GM18502 (cell line): ENCODE measurements around the gene NTNG2.

Source experiments
- ATAC-seq: cut with Tn5 transposase; IDR thresholded peaks from one replicate; pipeline ENCODE4 v1.9.1; 2021; ENCODE audit warnings: mild to moderate bottlenecking; ENCODE audit not compliant: unreplicated experiment, poor library complexity

The NTNG2 gene

DNA sequence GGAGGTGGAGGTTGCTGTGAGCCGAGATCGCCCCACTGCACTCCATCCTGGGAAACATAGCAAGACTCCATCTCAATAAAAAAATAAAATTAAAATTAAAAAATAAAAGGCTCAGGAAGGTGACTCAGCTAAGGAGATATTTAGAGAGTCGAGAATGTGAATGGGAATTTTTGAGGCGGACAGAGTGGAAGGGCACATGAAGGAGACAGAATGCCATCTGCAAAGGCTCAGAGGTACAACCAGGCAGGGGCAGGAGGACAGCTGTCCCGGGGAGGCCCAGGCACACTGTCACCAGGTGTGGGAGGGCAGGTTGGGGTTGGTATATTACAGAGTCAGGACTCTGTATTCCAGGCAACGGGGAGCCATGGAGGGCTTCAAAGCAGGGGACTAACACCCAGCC, 35.5 kb downstream of the NTNG2 start:
- no peak for ATAC-seq

DNA sequence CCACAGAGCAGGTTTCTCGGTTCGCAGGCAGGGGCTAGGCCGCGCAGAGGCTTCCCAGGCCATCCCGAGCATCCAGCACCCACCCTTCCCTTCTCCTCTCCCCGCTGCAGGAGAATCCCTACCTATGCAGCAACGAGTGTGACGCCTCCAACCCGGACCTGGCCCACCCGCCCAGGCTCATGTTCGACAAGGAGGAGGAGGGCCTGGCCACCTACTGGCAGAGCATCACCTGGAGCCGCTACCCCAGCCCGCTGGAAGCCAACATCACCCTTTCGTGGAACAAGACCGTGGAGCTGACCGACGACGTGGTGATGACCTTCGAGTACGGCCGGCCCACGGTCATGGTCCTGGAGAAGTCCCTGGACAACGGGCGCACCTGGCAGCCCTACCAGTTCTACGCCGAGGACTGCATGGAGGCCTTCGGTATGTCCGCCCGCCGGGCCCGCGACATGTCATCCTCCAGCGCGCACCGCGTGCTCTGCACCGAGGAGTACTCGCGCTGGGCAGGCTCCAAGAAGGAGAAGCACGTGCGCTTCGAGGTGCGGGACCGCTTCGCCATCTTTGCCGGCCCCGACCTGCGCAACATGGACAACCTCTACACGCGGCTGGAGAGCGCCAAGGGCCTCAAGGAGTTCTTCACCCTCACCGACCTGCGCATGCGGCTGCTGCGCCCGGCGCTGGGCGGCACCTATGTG, 36.1 kb downstream of the NTNG2 start:
- ATAC-seq, result no peak

DNA sequence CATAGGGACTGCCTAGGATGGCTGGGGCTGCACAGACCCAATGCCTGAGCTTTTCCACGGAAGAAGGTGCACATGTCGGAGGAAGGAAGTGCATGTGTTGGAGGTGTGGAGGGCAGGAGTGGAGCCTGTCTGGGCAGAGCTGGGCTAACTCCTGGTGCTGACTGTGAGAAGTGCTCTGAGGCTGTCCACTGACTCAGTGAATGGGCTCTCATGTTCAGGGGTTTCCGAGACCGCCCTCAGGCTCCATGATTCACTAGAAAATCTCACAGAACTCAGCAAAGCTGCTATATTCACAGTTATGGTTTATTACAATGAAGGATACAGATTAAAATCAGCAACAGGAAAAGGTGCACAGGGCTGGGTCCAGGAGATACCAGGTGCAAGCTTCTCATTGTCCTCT, 37.2 kb downstream of the NTNG2 start:
- ATAC-seq, result no peak

DNA sequence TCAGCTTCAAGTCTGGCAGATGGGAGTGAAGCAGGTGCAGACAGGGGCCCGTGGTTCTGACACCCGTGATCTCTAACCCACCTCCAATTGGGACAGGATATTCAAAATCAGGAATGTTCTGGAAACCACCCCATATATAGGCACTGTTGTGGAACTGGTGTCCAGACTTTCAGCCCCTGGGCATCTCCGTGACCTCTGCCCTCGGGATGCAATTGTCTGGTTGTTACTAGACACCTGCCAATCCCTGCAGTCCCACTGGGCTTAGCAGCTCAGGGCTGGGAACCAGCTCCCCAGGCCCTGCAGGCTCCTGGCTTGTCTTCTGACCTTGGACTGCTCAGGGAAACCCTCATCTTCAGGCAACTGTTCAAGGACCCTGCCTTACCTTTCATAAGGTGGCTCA, 38.8 kb downstream of the NTNG2 start:
- no peak for ATAC-seq

DNA sequence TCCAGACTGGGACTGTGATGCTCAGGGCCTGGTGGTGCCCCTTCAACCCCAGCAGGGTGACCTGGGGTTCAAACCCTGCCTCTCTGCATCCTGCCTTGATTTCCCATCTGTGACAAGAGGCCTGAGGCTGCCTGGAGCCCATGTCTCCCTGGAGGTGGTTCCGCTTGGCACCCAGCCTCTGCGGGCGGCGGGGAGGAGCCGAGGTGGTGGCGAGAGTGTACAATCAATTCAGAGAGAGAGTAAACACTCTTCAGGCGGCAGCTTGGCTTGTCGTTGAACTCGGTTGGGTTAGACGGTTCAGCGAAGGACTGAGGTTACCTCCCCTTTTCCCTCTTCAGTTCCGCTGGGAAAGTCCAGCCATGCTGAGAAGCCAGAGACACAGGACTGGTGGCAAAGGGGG, 39.3 kb downstream of the NTNG2 start:
- no peak for ATAC-seq

DNA sequence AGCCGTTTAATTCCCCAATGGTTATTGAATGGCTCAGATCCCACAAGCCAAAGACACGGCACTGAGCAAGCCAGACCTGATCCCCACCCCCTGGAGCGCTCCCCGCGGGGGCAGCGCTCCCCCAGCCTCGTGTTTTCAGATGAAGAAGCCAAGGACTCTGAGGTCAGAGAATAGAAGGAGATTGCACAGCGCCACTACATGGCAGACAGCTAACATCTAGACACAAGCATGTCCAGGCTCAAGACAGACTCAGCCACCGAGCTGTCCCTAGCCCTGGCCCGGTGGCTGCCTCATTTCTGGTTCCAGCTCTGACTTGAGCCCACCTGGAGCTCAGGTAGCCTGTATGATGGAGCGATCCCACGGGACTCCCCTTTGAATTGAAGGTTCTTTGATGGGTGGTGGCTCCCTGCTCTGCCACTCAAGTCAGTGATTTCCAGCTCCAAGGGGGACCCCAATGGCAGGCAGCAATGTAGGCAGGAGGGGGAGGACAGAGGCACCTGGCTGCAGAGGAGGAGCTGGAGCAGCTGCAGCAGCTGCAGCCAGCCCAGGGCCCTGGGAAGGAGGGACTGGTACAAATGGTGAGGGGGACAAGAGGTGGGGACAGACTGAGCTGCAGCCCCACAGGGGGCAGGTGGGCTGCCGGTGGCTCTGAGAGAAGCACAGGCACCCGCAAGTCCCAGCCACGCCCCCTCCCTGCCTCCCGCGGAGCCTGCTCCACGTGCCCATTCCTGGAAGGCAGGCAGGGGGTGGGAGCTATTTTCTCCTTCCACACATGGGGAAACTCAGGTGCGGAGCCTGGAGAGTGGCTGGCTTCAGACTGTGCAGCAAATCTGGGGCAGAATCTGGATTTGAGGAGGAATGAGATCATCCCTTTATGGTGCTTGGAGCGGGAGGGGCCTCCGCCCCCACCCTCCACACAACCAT, 40.2 kb downstream of the NTNG2 start:
- ATAC-seq, result no peak

DNA sequence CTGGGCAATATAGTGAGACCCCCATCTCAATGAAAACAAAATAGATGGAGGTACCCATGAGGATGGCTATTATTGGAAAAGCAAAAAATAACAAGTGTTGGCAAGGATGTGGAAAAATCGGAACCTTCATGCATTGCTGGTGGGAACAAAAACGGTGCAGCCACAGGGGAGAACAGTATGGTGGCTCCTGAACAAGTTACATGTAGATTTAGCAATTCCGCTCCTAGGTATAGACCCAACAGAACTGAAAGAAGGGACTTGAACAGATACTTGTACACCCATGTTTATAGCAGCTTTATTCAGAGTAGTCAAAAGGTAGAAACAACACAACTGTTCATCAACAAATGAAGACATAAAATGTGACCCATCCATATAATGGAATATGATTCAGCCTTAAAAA, 43.0 kb downstream of the NTNG2 start:
- ATAC-seq, result no peak

DNA sequence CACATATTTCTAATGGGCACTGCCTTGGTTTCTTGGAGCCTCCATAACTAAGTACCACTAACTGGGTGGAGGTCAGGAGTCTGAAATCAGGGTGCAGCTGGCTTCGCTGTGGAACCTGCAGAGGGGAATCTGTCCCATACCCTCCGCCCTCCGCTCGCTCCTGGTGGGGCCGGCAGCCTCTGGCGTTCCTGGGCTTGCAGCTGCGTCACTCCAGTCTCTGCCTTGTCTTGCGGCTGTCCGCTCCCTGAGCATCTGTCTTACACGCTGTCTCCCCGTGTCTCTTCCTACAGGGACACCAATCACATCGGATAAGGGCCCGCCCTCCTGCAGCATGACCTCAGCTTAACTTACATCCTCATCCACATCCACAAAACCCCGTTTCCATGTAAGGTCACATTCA, 45.4 kb downstream of the NTNG2 start:
- no peak for ATAC-seq

DNA sequence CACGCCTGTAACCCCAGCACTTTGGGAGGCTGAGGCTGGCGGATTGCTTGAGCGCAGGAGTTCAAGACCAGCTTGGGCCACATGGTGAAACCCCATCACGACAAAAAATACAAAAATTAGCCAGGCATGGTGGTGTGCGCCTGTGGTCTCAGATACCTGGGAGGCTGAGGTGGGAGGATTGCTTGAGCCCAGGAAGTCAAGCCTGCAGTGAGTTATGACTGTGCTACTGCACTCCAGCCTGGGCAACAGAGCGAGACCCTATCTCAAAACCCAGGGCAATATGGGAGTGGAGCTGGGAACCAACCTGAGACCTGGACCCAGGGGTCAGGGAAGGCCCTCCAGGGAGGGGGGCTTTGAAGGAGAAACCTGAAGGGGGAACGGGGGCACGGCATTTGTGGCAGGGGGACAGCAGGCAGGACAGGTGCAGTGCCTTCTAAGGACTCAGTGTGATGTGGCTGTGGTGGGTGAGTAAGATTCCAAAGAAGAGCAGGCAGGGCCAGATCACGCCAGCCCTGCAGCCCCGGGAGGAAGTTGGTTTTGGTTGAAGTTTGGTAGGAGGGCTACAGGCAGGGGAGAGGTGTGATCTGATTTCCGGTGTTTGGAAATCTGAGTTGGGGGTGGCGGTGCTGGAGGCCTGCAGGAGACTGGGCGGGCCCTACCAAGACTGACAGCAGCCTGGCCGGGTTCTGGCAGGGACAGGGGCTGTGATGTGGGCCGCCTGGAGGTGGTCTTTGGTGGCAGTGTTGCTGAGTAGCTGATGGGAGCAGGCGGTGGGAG, 46.2 kb downstream of the NTNG2 start:
- no peak for ATAC-seq

DNA sequence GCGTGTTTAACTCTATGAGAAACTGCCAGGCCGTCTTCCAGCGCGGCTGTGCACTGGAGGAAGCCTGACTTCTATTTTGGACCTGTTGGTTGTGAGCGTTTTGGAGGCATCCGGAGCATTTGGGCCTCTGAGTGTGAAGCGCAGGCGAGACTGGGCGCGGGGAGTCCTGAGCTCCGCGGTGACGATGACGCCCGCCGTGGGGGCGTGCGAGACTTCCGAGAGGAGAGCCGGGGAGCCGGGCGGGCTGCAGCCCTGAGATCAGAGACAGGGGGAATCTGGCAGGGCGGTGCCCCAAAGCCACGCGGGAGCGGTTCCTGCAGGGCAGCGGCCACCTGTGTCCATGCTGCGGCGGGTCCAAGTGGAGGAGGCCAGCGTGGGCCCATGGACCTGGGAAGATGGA, 47.4 kb downstream of the NTNG2 start:
- ATAC-seq, result no peak

DNA sequence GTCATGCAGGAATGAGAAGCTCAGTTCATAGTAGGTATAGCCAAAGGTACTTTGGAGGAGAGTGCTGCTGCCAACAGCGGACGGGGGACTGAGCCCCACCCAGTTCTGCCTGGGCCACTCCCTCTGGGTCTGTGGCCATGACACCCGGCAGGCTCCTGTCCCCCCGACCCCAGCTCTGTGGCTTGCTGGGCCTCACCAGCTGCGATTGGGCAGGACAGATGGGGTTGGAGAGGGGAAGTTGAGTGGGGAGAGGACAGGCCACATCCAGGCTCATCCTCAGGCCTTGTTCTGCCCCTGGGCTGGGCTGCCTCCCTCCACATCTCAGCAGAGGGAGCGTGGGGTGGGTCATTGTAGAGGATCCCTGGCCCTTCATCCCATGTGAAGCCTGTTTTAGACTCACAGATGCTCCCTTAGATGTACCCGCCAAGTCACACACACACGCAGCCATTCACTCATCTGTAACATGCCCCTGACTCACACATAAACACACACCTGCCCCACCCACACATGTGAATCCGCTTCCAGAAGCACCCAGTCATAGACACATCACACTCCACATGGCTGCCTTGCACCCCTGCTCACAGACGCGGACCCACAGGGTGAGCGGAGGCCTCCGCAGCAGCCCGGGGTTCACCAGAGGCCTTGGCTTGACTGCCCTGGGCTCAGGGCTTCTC, 48.8 kb downstream of the NTNG2 start:
- ATAC-seq, result no peak

DNA sequence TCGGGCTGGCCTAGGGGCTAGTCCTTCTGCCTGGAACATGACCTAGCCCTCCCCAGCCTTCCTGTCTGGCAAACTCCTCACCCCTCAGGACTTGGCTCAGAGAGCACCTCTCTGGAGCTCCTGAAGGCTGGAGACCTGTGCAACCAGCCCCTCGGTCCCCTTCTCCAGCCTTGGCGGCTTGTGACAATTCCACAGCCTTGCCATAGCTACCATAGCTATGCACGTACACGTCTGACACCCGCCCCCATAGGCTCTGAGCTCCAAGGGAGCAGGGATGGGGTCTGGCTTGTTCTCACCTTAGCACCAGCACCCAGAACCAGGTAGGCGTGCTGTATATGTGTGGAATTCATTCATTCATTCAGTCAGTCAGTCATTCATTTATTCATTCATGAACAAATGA, 49.7 kb downstream of the NTNG2 start:
- ATAC-seq, result no peak

DNA sequence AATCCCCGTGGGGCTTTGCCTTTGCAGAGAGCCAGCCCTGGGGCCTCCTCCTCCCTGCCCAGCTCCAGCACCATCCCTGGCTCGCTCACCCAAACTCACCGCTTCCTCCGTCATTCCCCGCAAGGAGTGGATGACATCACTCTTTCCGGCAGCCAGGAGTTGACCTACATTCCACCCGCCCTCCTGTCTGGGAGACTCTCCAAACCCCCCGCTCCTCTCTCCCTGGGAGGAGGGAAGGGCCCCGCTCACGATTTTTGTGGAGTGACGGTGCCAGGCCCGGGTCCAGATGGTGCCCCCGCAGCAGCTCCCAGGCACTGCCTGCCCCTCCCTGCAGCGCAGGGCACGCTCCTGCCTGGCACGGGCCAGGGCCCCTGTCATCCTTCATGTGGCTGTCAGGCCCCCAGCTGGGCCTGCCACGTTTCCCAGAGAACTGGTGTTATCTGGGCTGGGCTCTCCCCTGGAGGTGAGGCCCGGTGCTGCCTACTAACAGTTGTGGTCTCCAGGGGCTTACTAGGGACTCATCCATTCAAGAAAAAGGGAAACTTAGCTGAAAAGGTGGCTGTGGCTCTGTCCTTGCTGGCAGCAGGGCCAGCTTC, 52.3 kb downstream of the NTNG2 start:
- no peak for ATAC-seq

DNA sequence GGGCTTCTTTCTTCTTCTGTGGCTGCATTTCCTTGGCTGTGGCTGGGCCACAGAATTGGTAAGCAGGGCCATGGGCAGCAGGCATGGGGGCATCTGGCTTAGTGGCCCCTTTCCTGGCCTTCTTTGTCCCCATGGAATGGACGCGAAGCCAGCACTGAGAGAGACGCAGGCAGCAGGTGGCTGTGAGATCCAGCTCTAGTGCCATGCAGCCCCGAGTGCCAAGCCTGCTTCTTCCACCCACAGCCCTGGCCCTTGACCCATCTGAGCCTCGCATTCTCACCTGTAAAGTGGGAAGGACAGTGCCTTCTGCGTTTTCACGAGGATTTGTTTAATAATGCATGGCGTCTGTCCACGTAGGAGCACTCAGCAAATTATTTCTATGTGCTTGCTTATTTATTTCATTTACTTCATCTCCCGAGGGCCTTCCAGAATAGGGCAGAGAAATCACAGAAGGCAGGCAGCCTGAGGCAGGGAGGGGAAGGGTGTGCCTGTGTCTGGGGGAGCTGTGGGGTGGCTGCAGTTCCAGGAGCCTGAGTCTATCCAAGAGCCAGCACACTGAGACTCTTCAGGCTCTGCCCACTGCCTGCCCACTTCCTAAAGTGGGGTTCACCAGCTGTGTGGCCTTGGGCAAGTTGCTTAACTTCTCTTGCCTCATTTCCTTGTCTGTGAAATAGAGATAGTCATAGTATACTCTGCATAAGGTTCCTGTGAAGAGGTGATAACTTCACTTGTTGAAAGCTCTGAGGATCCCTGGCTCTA, 55.2 kb downstream of the NTNG2 start:
- ATAC-seq, result no peak

DNA sequence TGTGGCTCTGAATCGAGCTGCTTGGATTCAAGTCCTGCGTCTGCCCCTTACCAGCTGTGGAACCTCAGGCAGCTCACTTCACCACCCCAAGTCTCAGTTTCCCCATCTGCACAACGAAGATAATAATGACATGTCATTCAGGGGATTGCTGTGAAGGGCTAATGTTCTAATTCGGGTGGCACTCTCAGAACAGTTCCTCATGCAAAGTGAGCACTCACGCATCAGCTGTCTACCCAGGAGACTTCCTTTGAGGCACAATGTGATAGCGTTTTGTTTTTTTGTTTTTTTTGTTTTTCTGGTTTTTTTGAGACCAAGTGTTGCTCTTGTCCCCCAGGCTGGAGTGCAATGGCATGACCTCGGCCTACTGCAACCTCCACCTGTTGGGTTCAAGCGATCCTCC, 56.4 kb downstream of the NTNG2 start:
- ATAC-seq, result no peak

DNA sequence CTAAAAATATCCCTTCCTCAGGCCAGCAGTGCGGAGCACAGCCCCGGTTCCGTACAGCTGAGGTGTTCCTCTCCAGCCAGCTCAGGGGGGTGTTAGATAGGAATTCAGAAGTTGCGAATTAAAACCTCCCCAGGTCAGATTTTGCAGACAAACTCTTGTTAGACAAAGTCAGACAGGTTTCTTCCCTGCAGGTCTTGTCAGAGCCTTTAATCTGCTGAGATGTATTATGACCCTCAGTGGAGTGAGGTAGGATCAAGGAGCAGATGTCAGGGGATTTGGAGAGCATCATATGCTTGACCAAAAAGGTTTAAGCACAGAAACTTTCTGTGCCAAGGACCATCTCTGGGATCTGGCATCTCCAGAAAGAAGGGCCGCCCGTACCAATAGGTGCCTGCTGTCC, 60.1 kb downstream of the NTNG2 start:
- ATAC-seq, result no peak

DNA sequence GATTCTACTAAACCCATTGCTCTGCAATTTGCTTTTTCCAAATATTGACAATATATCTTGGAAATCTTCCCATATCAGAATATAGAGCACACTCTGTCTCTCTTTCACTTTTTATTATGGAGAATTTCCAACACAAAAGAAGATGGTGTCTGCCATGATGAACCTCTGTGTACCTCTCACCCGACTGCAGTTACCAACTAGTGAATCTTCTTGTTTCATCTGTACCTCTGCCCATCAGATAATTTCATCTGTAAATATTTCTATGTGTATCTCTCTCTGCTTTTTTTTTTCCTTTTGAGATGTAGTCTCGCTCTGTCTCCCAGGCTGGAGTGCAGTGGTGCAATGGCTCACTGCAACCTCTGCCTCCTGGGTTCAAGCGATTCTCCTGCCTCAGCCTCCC, 62.8 kb downstream of the NTNG2 start:
- ATAC-seq, result no peak

DNA sequence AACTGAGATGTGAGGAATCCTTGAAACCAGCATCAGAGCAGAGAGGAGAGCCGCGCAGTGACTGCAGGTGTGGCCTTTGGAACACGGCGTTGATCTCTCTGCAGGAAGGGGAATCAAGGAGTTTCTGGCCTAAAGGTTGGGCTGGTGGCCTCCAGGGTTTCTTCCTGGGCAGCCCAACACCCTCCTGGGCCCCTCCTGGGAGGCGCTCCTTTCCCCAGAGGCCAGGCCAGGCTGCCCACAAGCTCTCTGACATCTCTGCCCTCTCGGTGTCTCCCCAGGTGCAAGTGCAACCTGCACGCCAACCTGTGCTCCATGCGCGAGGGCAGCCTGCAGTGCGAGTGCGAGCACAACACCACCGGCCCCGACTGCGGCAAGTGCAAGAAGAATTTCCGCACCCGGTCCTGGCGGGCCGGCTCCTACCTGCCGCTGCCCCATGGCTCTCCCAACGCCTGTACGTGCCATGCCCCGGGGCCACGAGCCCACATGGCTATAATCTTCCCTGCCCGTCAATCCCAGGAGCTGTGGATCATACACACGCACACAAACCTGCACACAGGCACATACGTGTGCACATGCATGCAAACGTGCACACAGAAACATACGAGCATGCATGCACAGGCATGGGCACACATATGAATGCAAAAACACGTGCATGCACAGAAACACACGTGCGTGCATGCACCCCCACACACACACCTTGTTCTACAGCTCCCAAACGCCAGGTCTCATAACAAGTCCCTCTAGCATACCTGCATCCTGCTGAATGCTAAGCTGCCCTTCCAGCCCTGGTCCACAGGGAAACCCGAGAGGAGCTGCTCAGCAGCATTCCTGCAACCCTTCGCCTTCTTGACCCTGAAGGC, 64.9 kb downstream of the NTNG2 start:
- no peak for ATAC-seq

DNA sequence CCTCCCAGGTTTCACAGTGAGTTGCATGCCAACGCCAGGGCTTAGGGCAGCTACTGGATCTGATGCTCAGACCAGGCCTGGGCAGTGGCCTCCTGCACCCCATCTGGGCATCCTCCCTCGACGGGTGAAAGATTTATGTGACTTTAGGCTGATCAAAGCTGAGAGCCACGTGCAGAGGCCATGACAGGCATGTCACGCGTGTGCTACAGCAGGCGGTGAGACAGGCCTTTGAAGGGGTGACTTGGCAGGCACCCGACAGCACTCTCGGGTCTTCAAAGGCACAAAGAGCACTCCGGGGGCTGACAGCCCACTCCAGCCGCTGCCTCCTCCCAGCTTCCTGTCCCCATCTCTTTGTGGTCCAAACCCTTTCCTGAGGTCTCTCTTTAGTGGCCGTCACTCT, 66.2 kb downstream of the NTNG2 start:
- no peak for ATAC-seq
